ENCODE results near the gene CGB7.
"Not testable (repeated sequence)": the region's sequence is repeated elsewhere in the genome, so short reads cannot be mapped to it uniquely, and the experiment has no call there.

Gene CGB7

DNA sequence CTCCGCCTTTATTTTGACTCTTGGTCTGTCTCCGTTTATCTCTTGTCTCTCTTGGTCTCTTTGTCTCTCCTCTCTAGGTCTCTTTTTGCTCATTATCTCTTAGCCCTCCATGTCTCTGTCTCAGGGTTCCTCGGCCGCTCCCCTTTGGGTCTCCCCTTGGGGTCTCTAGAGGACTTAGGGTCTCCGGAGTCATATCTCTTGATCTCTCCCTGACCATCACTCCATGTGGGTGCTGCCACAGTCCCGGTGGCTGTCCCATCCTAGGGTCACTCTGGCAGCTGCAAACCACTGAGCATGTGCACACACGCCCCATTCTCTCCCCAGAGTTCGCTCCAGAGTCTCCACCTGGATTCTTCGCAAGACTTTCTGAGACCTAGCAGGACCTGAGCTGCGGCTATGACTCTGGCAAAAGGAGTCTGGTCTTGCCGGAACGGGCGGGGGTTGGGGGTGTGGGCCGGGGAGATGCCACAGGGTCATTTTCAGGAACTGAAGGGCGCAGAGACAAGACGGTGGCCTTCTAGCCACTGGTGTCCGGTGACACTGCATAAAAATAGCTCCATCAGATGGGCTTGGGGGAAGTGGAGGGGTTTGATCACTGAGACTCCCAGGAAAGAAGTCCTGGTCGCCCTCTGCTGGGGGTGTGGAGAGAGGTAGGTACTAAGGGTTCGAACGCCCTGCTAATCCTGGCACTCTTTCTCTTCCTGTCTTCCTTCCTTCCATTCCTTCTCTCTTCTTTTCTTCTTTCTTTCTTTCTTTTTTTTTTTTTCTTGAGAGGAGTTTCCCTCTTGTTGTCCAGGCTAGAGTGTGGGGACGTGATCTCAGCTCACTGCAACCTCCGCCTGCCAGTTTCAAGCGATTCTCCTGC lies 16.2 kb upstream of the CGB7 start:
- no peak for DNase-seq (ENCODE audit: low read depth)

GRCh38 chr19:49071860-49072547 lies 14.5 kb upstream of the CGB7 start:
- DNase-seq (ENCODE audit: low read depth) = no peak

DNA sequence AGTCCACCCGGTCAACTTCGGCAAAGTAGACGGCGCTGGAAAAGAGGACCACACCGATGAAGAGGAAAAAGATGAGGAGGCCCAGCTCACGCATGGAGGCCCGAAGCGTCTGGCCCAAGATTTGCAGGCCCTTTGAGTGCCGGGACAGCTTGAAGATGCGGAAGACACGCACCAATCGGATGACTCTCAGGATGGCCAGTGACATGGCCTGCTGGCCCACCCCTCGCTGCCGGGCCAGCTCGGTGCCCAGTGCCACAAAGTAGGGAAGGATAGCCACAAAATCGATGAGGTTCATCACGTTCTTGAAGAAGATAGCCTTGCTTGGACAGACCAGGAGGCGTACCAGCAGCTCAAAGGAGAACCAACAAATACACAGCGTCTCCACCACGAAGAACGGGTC lies 12.9 kb upstream of the CGB7 start:
- DNase-seq (ENCODE audit: low read depth) = no peak

- DNase-seq (ENCODE audit: low read depth) = no peak
Observed at GRCh38 chr19:49069026-49069425, 11.5 kb upstream of the CGB7 start.

DNA sequence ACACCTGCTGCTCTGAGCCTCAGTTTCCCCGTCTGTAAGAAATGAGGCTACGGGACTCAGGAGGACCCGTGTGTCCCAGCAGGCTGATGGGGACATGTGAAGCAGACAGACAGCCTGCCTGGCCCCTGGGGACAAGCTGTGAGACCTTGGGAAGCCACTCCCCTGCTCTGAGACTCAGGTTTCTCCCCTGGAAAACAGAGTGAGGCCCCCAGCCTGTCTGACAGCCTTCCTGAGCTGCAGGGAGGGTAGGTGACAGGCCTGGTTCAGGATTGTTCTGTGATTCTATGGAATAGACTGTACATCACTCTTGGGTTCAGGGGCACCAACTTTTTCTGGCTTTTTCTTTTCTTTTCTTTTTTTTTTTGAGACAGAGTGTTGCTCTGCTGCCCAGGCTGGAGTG lies 10.0 kb upstream of the CGB7 start:
- DNase-seq (ENCODE audit: low read depth) = no peak

GRCh38 chr19:49065905-49066512 lies 8.5 kb upstream of the CGB7 start:
- DNase-seq (ENCODE audit: low read depth) = no peak

- DNase-seq (ENCODE audit: low read depth) = no peak
Observed at GRCh38 chr19:49064768-49065611, 7.4 kb upstream of the CGB7 start, which contains the start of gene NTF4. Gene NTF4, minus strand, starts transcription at chr19:49064818. Its CDS starts 2,821 bp downstream, at chr19:49061997.

DNA sequence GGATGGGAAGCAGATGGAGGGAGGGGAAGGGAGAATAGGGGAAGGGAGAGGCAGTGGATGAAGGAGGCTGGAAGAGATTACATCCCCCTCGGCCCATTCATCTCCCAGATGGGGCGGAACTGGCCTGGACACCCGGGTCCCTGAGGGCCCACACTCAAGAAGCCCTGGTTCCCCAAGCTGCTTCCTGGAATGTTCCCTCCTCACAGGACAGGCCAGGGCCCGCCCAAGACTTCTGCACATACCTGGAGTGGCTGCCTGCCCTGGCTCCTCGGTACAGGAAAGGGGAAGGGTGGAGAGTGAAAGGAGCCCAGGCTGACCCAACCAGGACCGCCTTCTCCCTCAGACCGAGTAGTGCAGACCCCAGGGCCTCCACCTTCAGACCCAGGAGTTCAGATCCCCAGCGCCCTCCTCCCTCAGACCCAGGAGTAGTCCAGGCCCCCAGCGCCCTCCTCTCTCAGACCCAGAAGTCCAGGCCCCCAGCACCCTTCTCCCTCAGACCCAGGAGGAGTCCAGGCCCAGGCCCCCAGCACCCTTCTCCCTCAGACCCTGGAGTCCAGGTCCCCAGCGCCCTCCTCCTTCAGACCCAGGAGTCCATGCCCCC lies 6.6 kb upstream of the CGB7 start:
- no peak for DNase-seq (ENCODE audit: low read depth)

DNA sequence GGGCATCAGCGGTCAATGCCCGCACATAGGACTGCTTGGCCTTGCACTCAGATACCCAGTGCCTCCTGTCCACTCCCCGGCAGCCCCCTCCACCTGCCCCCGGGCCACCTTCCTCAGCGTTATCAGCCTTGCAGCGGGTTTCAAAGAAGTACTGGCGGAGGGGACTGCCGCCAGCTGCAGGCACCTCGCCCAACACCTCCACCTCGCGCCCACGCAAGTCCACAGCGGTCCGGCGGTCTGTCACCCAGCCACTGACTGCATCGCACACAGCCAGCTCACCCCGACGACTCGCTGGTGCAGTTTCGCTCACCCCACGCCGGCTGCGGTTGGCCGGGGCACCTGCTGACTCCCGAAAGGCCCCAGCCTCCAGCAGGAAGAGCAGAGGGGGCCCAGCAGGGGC lies 3.9 kb upstream of the CGB7 start:
- DNase-seq (ENCODE audit: low read depth) = no peak

- no peak for DNase-seq (ENCODE audit: low read depth)
Observed at GRCh38 chr19:49061000-49061399, 3.5 kb upstream of the CGB7 start.

DNA sequence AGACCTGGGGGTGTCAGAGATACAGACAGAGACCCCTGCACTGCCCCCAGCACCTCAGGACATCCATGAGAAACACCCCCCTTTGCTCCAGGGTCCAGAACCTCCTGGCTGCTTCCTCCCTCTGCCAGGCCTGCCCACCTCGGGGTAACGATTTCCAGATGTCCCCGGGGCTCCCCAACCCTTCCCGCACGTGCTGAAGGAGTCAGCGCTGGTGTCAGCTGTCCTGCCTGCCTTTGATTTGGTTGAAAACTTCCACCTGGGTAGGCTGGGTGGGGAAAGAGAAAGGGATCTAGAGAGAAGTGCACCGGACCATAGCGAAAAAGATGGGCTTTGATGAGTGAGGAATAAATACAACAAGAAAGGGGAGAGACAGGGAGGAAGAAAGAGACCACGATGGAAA lies 1.5 kb upstream of the CGB7 start:
- no peak for DNase-seq (ENCODE audit: low read depth)

DNA sequence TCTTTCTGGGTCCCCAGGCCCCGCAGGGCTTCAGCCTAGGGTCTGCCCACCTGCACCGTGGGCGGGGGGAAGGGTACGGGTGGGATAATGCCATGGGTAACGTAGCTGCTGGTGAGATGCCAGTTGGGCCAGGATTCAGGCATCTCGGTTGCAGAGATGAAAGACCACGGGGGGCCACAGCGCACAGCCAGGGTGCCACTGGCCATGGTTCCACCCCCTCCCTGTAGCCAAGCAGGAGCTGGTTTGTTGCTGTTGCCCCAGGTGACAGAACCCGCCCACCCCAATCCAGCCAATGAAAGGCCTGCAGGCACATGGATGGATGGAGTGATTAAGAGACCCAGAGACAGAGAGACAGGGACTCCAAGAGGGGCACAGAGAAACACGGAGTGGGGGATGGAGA lies 1.0 kb upstream of the CGB7 start:
- DNase-seq (ENCODE audit: low read depth) = no peak

DNA sequence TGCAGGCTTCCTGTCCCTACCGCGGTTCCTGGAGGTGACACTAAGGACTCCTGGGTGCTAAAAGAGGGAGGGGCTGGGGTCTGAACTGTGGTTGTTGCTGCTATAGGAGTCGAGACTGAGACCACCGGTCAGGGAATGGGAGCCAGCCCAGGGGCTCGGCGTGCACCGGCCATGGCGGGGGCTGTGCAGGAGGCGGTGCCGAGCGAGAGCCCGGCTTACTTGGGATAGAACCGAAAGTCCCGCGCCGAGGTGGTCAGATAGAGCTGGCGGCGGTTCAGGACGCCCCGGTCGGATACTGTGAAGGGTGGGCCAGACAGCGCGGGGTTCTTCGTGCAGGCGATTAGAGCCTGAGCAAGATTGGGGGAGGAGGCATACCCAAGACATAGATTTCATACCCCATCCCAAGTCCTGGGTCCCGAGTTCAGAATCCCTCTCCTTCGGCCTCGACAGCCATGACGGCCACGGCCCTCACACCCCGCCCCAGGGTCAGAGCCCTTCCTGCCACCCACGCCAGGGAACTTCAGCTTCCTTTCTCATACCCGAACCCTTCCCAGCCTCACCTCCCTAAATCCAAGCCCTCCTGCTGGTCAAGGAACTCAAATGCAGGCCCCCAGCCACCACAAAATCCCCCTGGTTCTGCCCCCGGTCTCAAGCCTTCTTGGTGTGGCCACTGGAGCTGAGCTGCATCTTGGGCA lies 500 bp downstream of the CGB7 start:
- not testable (repeated sequence) for DNase-seq (ENCODE audit: low read depth)

DNA sequence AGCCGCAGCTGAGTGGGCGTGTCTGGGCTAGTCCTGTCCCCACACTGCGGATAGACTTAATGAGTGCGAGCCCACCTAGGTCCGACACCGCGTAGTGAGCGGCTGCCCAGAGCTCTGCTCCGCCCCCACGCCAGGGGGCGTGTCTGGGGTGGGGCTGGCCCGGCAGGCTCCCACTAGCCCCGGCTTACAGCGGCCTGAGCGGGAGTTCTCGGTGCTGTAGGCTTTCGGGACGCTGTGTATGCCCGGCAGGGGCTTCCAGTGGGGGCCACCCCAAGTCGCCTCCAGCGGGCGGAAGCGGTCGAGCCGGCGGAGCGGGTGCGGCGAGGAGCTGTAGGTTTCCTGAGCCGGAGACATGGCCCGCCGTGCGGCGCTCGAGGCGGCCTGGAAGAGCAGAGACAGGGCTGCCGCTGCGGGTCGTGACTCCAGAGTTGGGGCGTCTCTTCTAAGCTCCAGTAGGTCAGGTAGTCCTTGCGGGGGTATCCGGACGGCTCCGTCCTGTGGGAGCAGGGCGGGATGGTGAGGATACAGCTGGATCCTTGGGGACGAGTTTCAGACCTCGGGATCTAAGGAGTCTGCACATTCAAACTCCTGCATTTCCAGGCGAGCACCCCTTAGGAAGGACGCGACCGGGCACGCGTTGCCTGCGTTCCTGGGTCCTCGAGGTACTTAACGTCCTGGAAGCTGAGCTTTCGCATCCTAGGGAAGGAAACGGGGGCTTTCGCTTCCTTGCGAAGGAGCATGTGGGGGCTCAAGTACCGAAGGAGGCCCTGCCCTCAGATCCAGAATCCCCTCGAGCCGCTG lies 1.2 kb downstream of the CGB7 start:
- no peak for DNase-seq (ENCODE audit: low read depth)

- DNase-seq (ENCODE audit: low read depth) = not testable (repeated sequence)
Observed at GRCh38 chr19:49050376-49051033, 7.0 kb downstream of the CGB7 start.

DNA sequence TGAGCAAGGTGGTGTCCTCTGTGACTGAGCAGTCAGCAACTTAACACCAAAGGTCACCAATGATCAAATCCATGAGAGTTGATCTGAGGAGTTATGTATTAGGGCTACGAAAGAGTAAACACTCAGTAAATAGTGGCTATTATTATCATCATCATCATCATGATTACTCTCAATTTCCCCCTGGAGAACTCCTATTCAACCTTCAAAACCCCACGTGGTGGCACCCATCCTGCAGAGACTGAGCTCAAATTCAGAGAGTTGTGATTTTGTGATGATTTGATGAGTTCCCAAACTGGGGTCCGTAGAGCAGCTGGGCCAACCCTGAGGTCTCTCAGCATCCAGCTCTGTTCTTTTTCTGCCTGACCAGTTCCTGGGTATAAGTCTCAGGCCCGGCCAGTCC lies 7.7 kb downstream of the CGB7 start:
- DNase-seq (ENCODE audit: low read depth) = not testable (repeated sequence)

DNA sequence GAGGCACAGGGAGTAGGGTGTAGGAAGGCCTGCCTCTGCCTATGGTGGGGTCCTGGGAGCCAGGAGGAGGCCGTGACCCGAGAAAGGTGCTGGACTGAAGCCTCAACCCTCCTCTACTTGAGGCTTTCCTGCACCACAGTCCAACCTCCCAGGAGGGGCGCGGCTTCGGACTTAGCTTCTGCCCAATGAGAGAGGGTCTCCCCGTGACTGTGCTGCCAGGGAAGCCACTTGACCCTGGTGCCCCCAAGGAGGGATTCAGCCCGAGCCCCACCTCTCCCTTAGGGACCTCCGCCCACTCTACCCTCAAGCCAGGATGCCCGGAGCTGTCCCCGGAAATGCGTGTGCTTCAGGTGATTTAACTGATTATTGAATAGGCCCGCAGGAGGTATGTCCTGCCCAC lies 8.5 kb downstream of the CGB7 start, which contains the start of gene CGB8:
TSS of gene CGB8 (minus strand) at position 101 of the 400 bp plus-strand sequence. CDS start 372 bp downstream, outside the sequence.
- DNase-seq (ENCODE audit: low read depth) = not testable (repeated sequence)

DNA sequence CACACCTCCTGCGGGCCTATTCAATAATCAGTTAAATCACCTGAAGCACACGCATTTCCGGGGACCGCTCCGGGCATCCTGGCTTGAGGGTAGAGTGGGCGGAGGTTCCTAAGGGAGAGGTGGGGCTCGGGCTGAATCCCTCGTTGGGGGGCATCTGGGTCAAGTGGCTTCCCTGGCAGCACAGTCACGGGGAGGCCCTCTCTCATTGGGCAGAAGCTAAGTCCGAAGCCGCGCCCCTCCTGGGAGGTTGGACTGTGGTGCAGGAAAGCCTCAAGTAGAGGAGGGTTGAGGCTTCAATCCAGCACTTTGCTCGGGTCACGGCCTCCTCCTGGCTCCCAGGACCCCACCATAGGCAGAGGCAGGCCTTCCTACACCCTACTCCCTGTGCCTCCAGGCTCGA lies 14.0 kb downstream of the CGB7 start, which contains the start of gene CGB5:
TSS of gene CGB5 (plus strand) at position 301 of the 400 bp plus-strand sequence. CDS start 362 bp downstream, outside the sequence.
- DNase-seq (ENCODE audit: low read depth) = not testable (repeated sequence)

- not testable (repeated sequence) for DNase-seq (ENCODE audit: low read depth)
Observed at GRCh38 chr19:49042666-49043065, 14.9 kb downstream of the CGB7 start.
